B cell (primary cell): ENCODE data around the gene TMEM132D.

ENCODE experiments used
- CTCF ChIP-seq: fragments of 200-600 bp; IDR thresholded peaks from one replicate; pipeline ENCODE4 v1.8.0; 2022; ENCODE audit warnings: antibody characterized with exemption, mild to moderate bottlenecking
- EZH2 ChIP-seq: IDR thresholded peaks from 2 replicates; pipeline ENCODE4 v1.6.1; 2012; ENCODE audit warnings: borderline replicate concordance, low read depth, mild to moderate bottlenecking, moderate library complexity, low read length; ENCODE audit not compliant: insufficient read depth, poor library complexity, severe bottlenecking

DNA sequence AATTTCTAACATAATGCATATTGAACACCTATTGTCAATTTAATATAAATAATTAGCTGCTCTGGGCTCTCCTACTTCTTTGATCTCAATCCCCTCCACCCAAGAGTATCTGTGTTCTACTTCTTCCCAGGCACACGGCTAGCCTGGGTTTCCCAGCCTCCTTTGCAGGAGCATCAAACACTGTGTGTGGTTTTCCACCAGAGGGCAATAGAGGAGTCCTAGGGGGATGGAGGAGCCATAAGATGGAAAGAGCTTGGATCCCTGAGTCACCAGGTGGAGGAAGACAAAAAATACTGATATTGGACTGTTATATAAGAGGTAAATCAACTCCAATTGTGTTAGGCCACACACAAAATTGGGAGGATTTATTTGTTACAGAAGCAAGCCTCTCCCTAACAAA is 716.9 kb downstream of the TMEM132D start:
- TF ChIP-seq CTCF (no peak), EZH2 (no peak)
